Measurements from ENCODE around the gene TLL1. TPM values are rescaled to one million over a fixed set of nuclear protein-coding genes. Genes with fewer than 3 reads are reported as not detected.

TLL1 gene
- total RNA-seq, 2 donors from 2014 or later = 3.4 to 3.6 TPM

- H3K4me1 ChIP-seq = peaks cover 19% of the 10 kb centered on the region
- H3K36me3 ChIP-seq (replicated peaks in 1 of 2; ENCODE audit: insufficient read depth in 1 of 2, low read depth in 2 of 2) = no peaks in the 10 kb centered on the region
- no peaks in the 10 kb centered on the region for H3K27me3 ChIP-seq
- no peak overlapping the region for H3K27ac ChIP-seq
- intact Hi-C loops (cut with DNase I) = no loop called here
- DNase-seq (no peak), ATAC-seq (no peak)
- H3K9me3 ChIP-seq = no peaks in the 10 kb centered on the region
- no peak overlapping the region for H3K4me3 ChIP-seq
- TF ChIP-seq POLR2A (IDR thresholded peaks at IDR 0.05) (no peak), CTCF (IDR thresholded peaks at IDR 0.05) (no peak)
- whole genome bisulfite sequencing, 2 donors = 91 to 94% methylated on average over 2 of the region's 2 CpGs
Measured at GRCh38 chr4:165877286-165877685, 4.2 kb downstream of the TLL1 start.

- DNase-seq = no peak
- H3K4me3 ChIP-seq = no peak overlapping the region
- TF ChIP-seq CTCF (IDR thresholded peaks at IDR 0.05) = no peak
- no peak for ATAC-seq
- no peak overlapping the region for H3K27ac ChIP-seq
- intact Hi-C loops (cut with DNase I) = no loop called here
- H3K9me3 ChIP-seq = no peaks in the 10 kb centered on the region
- 47 to 87% methylated on average over 3 of the region's 3 CpGs for WGBS, 2 donors
- no peaks in the 10 kb centered on the region for H3K36me3 ChIP-seq (replicated peaks in 1 of 2; ENCODE audit: insufficient read depth in 1 of 2, low read depth in 2 of 2)
- H3K27me3 ChIP-seq = no peaks in the 10 kb centered on the region
- peaks cover 5% of the 10 kb centered on the region for H3K4me1 ChIP-seq
Measured at GRCh38 chr4:165879641-165880040, 6.6 kb downstream of the TLL1 start.

- intact Hi-C loops (cut with DNase I) = no loop called here
Measured at GRCh38 chr4:165894159-165894558, 21.1 kb downstream of the TLL1 start.

GRCh38 chr4:165905405-165906027, 32.5 kb downstream of the TLL1 start:
- intact Hi-C loops (cut with DNase I) = no loop called here
- no peak for ATAC-seq
- TF ChIP-seq POLR2A (IDR thresholded peaks at IDR 0.05) (no peak), CTCF (IDR thresholded peaks at IDR 0.05) (no peak)

More at GRCh38 chr4:165894159-165894558, 21.1 kb downstream of the TLL1 start:
- DNase-seq (no peak), ATAC-seq (no peak)
- Histone ChIP-seq H3K27ac (no peak overlapping the region), H3K9me3 (no peaks in the 10 kb centered on the region), H3K4me1 (no peaks in the 10 kb centered on the region), H3K4me3 (no peak overlapping the region), H3K27me3 (no peaks in the 10 kb centered on the region), H3K36me3 (replicated peaks in 1 of 2; ENCODE audit: insufficient read depth in 1 of 2, low read depth in 2 of 2) (no peaks in the 10 kb centered on the region)
- WGBS, 2 donors = 87 to 96% methylated on average over 1 of the region's 1 CpG
- no peak for TF ChIP-seq CTCF (IDR thresholded peaks at IDR 0.05)
- no peak for TF ChIP-seq POLR2A (IDR thresholded peaks at IDR 0.05)

GRCh38 chr4:165906272-165906671, 33.2 kb downstream of the TLL1 start:
- 76 to 90% methylated on average over 1 of the region's 1 CpG for WGBS, 2 donors
- ATAC-seq (no peak), DNase-seq (no peak)
- no peak overlapping the region for H3K4me3 ChIP-seq
- peaks cover 4% of the 10 kb centered on the region for H3K4me1 ChIP-seq
- no peaks in the 10 kb centered on the region for H3K36me3 ChIP-seq (replicated peaks in 1 of 2; ENCODE audit: insufficient read depth in 1 of 2, low read depth in 2 of 2)
- intact Hi-C loops (cut with DNase I) = no loop called here
- no peak overlapping the region for H3K27ac ChIP-seq
- H3K27me3 ChIP-seq = no peaks in the 10 kb centered on the region
- no peaks in the 10 kb centered on the region for H3K9me3 ChIP-seq
- TF ChIP-seq CTCF (IDR thresholded peaks at IDR 0.05) = no peak
- no peak for TF ChIP-seq POLR2A (IDR thresholded peaks at IDR 0.05)

More at GRCh38 chr4:165905405-165906027, 32.5 kb downstream of the TLL1 start:
- H3K4me3 ChIP-seq = no peak overlapping the region
- H3K9me3 ChIP-seq = no peaks in the 10 kb centered on the region
- peaks cover 4% of the 10 kb centered on the region for H3K4me1 ChIP-seq
- no peak overlapping the region for H3K27ac ChIP-seq
- 52 to 54% methylated on average over 6 of the region's 6 CpGs for WGBS, 2 donors
- H3K36me3 ChIP-seq (replicated peaks in 1 of 2; ENCODE audit: insufficient read depth in 1 of 2, low read depth in 2 of 2) = no peaks in the 10 kb centered on the region
- no peak for DNase-seq
- H3K27me3 ChIP-seq = no peaks in the 10 kb centered on the region

All from body of pancreas (tissue), 4 donors.